CD4-positive, alpha-beta T cell treated with Interferon alpha-2 for 1 hour (primary cell): ENCODE data around the gene PSPH.

Source experiments
- DNase-seq, 2 donors: peaks; one replicate each; pipeline ENCODE4 v3.0.0-alpha.2; 2020 to 2022

Gene PSPH

DNA sequence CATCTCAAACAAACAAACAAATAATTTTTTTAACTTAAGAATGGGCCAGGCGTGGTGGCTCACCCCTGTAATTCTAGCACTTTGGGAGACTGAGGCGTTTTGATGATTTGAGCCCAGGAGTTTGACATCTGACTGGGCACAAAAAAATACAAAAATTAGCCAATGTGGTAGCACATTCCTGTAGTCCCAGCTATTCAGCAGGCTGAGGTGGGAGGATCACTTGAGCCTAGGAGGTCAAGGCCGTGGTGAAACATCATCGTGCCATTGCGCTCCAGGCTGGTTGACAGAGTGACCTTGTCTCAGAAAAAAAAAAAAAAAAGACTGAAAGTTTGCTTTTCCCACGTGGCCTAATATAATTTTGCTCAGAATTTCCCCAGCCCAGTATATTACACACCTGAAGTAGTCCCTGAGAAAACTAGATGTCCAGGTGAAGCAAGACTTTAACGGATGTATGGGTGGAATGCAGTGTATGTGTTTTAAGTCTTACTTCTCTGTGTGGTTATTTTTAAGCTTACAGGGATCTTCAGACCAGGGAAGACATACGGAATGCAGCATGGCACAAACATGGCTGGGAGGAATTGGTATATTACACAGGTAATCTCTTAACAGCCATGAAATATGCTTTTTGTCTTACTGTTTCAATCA lies 54.3 kb downstream of the PSPH start:
- no peak for DNase-seq

DNA sequence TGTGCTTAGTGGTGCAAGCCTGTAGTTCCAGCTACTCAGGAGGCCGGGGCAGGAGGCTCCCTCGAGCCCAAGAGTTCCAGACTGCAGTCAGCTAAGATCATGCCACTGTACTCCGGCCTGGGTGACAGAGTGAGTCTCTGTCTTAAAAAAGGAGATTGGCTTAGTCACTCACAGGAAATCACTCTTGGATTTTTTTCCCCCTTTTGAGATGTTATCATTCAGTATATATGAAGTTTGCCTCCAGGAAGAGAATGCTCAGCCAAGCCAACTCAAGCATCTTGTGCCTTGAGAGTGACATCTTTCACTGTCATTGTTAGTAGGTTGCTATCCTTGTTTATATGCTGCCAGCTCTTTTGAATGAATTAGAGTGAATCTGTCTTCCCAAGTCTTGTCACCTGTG lies 58.9 kb downstream of the PSPH start:
- no peak for DNase-seq

DNA sequence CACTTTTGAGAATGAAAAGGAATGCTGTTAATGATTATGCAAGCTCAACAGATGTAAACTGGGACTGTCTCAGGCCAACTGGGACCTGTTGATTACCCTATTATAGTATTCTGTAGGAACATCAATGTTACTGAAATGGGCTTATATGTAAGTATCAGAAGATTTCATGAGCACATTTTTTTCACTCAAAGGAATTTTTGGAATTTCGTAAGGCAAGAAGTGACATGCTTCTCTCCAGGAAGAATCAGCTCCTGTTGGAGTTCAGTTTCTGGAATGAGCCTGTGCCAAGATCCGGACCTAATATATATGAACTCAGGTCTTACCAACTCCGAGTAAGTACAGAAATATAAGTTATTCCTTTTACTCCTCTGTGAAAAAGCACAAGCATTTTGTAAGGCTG lies 67.7 kb downstream of the PSPH start:
- DNase-seq: no peak

DNA sequence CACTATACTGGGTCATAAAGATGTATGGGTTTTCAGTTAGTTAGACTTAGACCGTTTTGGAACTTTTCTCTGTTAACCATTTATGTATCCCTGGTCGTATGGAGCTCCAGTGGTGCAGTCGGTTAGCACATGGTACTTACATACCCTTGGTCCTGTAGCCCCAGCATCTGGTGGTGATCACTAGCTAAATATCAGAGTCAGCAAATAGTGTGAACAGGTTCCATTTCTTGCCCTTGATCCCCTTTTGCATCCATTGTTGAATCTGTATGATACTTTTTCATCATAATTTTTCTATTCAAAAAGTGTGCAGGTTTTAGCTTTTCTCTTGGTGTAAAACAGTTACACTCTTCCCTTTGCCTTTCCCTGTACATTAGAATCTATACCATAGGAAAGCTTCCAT lies 71.0 kb downstream of the PSPH start:
- no peak for DNase-seq

DNA sequence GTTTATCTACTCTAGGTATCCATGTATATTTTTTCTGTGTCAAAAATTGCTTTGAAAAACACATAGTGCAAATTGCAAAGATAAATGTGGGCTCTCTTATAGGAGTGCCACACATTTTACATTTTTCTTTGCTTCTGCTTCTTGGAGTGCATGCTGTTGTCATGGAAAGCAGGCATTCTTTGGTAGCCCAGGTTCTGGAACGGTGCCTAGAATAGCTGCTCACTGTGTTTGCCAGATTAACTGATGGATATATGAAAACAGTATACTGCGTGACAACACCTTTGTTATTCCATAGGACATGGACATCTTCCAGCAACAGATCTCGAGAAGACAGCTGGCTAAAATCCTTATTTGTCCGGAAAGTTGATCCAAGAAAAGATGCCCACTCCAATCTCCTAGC lies 73.4 kb downstream of the PSPH start:
- no peak for DNase-seq

DNA sequence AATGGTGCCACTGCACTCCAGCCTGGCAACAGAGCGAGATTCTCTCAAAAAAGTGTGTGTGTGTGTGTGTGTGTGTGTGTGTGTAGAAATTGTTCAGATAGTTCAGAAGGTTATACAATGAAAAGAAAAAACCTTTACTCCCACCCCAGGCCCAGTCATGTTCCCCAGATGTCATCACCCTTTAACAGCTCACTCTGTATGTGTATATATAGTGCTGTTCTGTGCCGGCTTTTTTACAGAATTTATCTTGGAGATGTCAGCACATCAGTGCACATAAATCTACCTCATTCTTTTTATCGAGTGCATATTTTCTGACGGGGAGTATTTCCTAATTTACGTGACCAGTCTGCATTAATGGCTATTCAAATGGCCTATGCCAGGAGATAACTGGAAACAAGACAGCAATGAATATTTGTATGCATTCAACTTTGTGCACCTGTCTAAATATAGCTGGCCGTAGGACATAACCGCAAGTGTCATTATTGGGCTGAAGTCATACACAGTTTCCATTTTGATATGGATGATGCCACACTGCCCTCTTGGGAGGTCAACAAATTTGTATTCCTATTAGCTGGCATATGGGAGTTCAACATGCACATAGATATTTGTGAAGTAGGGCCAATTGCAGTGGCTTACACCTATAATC lies 75.1 kb downstream of the PSPH start:
- DNase-seq: no peak

DNA sequence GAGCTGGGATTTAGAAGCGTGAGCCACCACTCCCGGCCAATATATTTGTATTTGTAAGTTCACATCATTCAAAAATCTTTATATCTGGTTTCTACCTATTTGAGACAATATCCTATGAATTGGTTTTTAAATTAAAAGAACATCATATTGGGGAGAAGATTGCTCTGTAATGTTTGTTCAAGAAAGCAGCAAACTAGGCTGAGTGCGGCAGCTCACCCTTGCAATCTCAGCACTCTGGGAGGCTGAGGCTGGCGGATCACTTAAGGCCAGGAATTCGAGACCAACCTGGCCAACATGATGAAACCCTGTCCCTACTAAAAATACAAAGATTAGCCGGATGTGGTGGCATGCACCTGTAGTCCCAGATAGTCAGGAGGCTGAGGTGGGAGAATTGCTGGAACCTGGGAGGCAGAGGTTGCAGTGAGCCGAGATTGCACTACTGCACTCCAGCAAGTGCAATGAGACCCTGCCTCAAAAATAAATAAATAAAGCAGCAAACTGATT lies 77.4 kb downstream of the PSPH start:
- DNase-seq: no peak

DNA sequence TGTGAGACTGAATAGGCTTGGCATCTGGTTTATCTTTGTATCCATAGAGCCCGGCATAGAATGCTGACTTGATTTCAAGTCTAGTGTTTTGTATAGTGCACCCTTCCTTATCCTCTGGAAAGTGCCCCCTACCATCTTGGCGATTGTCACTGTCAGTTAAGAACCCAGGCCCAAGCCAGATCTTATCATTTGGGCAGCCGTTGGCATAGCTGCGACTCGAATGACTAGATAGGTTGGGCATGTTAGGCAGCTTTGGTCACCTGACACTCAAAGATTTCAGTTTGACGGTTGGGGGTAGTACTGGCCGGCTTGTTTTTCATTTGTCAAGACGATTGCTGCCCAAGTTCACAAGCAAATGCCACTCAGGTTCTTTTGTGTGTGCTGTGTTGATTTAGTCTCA lies 80.3 kb downstream of the PSPH start:
- DNase-seq: no peak

DNA sequence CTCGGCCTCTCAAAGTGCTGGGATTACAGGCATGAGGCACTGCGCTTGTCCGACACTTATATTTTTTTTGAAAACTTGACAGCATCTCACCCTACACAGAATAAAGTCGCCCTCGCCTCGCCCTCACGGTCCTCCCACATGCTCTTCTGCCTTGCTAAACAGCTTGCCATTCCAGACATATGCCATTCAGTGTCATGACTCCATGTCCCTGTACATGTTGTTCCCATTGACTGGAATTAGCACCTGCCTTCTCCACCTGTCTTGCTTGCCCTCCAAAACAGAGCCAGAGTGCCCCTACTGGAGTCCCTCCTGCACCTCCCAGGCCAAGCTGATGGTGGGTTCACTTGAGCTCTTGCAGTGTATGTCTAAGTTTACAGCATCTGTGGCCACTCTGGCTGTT lies 80.7 kb downstream of the PSPH start:
- no peak for DNase-seq

DNA sequence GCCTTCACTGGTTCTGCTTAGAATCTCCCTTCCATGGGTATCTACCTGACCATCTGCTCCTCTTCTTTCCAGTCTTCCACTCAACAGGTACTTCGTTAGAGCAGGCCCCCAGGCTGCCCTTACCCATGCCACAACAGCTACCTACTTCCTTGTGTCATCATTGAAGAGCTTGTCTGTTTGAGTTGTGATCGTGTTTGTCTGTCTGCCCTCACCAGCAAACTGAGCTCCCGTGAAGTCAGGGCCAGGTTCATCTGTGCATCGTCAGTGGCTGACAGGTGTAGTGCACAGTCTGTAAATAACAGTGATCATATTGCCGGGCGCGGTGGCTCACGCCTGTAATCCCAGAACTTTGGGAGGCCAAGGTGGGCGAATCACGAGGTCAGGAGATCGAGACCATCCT lies 81.9 kb downstream of the PSPH start:
- no peak for DNase-seq

DNA sequence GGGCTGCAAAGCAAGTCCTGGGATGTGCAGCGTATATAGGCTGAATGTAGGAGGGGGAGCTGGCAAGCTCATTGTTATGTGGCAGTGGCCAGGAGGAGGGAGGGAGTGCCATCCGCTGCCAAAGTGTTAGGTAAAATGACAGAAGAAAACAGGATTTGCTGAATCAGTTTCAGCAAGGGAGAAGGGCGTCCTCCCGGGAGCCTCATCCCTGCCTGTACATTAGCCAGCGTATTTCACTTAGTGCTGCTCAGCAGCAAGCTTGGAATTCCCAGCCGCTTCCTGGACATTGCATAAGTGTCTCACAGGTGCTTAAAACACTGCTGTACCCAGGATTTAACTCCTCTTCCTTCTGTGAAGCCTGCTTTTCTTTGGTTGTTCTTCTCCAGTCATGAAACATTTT lies 84.4 kb downstream of the PSPH start:
- no peak for DNase-seq

DNA sequence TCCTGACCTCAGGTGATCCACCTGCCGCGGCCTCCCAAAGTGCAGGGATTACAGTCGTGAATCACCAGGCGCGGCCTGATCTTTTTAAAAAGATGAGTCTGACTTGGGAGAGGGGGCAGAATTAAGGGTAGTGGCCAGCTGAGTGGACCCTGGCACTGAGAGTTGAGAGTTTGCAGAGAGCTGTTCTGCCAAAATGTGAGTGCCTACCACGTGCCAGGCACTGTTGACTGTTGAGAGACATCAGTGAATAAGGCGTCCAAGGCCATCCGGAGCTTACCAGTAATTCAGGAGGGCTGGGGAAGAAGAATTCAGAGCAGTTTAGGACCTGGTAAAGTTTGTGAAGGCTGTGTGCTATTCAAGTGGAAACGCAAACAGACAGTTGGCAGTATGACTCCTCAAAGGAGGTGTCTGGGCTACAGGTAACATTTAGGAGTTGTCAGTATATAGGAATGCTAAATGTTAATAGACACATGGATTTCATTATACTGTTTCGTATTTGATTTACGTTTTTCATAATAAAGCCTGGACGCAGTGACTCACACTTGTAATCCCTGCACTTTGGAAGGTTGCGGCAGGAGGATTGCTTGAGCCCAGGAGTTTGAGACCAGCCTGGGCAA lies 85.3 kb downstream of the PSPH start:
- no peak for DNase-seq

DNA sequence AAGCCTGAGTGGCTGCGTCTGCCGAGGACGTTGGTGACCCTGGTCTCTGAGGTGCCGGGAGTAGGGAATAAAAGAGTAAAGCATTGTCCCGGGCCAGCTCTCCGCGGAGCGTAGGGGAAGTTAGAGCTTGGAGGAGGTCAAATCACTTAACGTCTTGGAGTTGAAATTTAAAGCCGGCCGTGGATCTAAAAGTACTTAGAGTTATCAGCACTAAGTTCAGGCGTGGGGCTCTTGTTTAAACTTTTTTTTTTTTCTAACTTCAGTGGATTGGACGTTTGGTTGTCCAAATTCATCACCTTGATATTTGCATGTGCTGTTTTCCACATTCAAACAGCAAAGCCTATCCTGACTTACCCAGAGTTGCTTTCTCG lies 86.2 kb downstream of the PSPH start:
- no peak for DNase-seq

DNA sequence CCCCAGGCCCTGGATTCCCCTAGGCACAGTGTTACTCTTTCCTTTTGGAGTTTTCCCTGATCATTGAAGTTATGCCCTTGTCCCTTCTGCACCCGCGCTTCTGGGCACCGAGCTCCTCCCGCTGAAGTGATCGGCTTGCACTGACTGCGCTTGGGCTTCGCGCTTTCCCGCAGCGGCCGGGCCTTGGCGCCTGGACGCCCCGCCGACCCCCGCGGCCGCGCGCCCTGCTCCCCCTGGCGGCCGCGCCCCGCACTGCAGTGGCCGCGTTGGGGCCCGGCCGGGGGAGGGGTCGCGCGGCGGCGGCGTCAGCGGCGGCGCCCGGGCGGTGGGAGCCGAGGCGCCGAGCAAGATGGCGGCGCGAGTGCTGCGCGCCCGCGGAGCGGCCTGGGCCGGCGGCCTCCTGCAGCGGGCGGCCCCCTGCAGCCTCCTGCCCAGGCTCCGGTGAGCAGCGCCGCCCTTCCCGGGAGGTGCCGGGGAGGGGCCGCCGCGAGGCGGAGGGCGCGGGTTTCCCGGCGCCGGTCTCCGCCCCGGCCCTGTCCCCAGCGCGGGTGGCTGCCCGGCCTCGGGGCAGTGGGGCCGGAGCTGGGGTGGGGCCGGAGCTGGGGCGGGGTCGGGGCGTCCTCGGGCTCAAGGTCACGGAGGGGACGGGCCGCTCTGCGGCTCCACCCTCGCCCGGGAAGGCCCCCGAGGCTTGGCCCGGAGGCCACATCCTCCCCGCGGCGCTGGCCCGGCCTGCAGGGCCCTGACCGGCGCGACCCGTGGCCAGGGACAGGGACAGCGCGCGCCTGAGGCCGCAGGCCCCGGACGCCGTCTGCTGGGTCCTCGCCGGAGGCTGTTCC lies 86.8 kb downstream of the PSPH start, which contains the start of gene NIPSNAP2:
Gene NIPSNAP2 (plus strand): TSS at position 325 of the 839 bp plus-strand sequence. CDS start 25 bp downstream, at position 350.
- DNase-seq: peak; percentile 60 to 73

DNA sequence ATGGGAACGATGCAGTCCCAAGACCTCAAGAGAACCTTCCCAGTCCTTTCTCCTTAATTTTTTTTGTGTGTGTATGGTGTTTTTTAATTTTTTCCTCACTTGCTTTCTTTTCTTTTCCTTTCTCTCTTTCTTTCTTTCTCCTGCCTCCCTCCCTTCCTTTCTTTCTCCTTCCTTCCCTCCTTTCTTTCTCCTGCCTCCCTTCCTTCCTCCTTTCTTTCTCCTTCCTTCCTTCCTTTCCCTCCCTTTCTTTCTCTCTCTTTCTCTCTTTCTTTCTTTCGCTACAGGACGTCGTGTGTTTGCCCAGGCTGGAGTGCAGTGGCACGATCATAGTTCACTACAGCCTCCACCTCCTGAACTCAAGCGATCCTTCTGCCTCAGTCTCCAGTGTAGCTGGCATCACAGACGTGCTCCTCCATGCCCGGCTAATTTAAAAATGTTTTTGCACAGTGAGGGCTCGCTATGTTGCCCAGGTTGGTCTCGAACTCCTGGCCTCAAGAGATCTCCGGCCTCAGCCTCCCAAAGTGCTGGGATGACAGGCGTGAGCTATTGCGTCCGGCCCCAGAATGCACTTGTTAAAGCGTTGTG lies 87.6 kb downstream of the PSPH start:
- no peak for DNase-seq

DNA sequence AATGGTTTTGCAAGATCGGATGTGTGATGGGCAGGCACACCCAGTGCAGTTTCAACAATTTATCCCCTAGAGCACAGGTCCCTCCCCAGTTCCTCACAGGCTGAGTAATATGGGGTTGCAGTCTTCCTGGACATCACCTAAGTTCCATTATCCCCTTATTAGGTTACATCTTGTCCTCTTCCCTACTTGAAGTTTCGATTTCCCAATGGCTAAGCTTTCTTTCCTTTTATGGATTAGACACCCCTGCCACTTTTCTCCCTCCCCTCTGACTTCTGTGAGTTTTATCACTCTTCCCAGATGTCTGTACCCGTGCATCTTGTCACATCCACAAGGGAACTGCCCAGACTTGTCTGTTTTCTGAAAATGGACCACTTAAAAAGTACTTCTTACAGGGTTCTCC lies 89.2 kb downstream of the PSPH start:
- no peak for DNase-seq
